GM19468 (cell line): ENCODE results near the gene CCDC167.

Source experiments
- ATAC-seq: cut with Tn5 transposase; IDR thresholded peaks from one replicate; pipeline ENCODE4 v1.9.1; 2021; ENCODE audit warnings: mild to moderate bottlenecking, moderate library complexity, moderate number of reproducible peaks; ENCODE audit not compliant: unreplicated experiment; ENCODE audit errors: extremely low read depth

Gene CCDC167

DNA sequence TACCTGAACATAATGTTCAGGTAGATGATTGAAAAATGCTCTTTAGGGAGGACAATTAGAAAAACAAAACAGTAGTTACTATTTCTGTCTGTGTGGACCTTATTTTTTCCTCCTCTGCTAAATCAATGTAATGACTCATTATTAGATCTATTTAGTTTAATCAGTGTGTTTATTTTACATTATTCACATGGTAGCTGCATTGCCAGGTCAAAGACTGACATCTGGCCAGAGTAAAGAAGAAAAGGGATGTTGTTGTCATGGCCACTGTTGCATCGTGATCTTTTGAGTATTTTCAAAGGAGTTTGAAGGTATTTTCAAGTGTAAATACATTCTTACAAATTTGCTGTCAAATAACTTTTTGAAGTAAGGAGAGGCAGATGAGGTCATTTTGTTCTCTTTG, 60.8 kb downstream of the CCDC167 start:
- ATAC-seq, result no peak

DNA sequence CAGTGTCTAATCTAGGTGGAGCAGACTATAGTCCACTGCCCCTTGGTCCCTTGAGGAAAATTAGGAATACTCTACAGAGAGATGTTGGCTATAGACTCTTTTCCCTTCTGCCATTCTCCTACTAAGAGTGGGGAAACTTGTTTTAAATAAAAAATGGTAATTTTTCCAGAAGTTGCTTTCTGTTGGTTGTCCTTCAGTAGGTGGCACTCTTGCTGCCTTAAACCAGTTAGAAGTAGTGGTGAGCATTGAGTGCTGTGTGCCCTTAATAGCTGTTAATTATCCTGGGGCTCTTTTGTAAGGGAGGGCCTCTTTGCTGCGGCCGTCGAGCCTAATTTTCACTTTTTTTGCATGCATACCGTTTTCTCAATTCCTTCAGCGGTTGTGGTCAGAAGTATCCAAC, 63.9 kb downstream of the CCDC167 start:
- ATAC-seq, result no peak

DNA sequence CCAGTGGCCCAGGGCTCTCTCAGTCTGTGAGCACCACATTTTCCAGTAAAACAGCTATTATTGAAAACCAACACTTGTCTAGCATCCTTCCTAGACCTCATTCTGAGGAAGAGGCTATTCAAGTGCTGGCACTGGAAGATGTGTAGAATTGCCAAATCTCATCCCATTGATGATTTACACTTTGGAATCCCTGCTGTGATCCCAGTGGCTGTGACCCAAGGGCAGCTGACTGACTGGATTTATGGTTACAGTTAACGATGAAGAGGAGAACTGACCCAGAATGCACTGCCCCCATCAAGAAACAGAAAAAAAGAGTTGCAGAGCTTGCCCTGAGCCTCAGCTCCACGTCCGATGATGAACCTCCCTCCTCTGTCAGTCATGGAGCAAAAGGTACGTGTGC, 64.3 kb downstream of the CCDC167 start:
- no peak for ATAC-seq

- ATAC-seq, result no peak
Measured at GRCh38 chr6:37433657-37434271, 65.9 kb downstream of the CCDC167 start.
